NCI-H1092 treated with DMSO at 0.1 percent for 48 hours (cell line): ENCODE results near the gene CTDSP2.
"Not testable (repeated sequence)": the region's sequence is repeated elsewhere in the genome, so short reads cannot be mapped to it uniquely, and the experiment has no call there.

Source experiments
- DNase-seq: peaks from one replicate; lab custom pipeline; 2025; lab: John Stamatoyannopoulos, UW

Gene CTDSP2

GRCh38 chr12:57781801-57782200 is 64.7 kb downstream of the CTDSP2 start:
- no peak for DNase-seq

- DNase-seq: no peak
These were observed 65.3 kb downstream of the CTDSP2 start for GRCh38 chr12:57781244-57781643.

GRCh38 chr12:57780284-57780897 is 66.1 kb downstream of the CTDSP2 start:
- DNase-seq: no peak

GRCh38 chr12:57779736-57780135 is 66.8 kb downstream of the CTDSP2 start:
- no peak for DNase-seq

- DNase-seq: no peak
These were observed 68.6 kb downstream of the CTDSP2 start for GRCh38 chr12:57777911-57778310.

- DNase-seq: no peak
These were observed 69.2 kb downstream of the CTDSP2 start for GRCh38 chr12:57777367-57777766.

- no peak for DNase-seq
These were observed 70.3 kb downstream of the CTDSP2 start for GRCh38 chr12:57776247-57776587.

- DNase-seq: no peak
These were observed 70.8 kb downstream of the CTDSP2 start for GRCh38 chr12:57775563-57776246.

- DNase-seq: no peak
These were observed 71.5 kb downstream of the CTDSP2 start for GRCh38 chr12:57775044-57775443.

- DNase-seq: not testable (repeated sequence)
These were observed 71.9 kb downstream of the CTDSP2 start for GRCh38 chr12:57774634-57775033.

- DNase-seq: no peak
These were observed 73.9 kb downstream of the CTDSP2 start, which contains the start of gene EEF1AKMT3 for GRCh38 chr12:57772429-57773322. TSS of gene EEF1AKMT3 (plus strand) at chr12:57772614. CDS start at chr12:57772725, 111 bp downstream.

GRCh38 chr12:57771873-57772428 is 74.6 kb downstream of the CTDSP2 start, which contains the start of gene METTL1:
TSS of gene METTL1 (minus strand) at chr12:57772105. CDS start at chr12:57772083, 22 bp downstream.
- peak; percentile 84 for DNase-seq

- DNase-seq: peak; percentile 65
These were observed 75.2 kb downstream of the CTDSP2 start for GRCh38 chr12:57771236-57771872.

GRCh38 chr12:57770734-57771133 is 75.8 kb downstream of the CTDSP2 start:
- no peak for DNase-seq
